HG02678 (cell line): ENCODE measurements around the gene PSME3IP1.
"Not testable (repeated sequence)": the region's sequence is repeated elsewhere in the genome, so short reads cannot be mapped to it uniquely, and the experiment has no call there.

ENCODE experiments used
- ATAC-seq: cut with Tn5 transposase; IDR thresholded peaks from one replicate; pipeline ENCODE4 v1.9.1; 2021; ENCODE audit warnings: mild to moderate bottlenecking, moderate library complexity; ENCODE audit not compliant: unreplicated experiment

PSME3IP1 gene

GRCh38 chr16:57185945-57186871, at the start of gene PSME3IP1, which contains the start of gene RSPRY1:
Gene PSME3IP1 (minus strand): TSS chr16:57186039. CDS start chr16:57173854, 12,185 bp downstream.
Gene RSPRY1 (plus strand): TSS chr16:57186329. CDS start chr16:57204659, 18,330 bp downstream.
- peak; percentile 87 for ATAC-seq

GRCh38 chr16:57235128-57236021, 49.5 kb upstream of the PSME3IP1 start:
- no peak for ATAC-seq

GRCh38 chr16:57234707-57235092, 48.9 kb upstream of the PSME3IP1 start:
- ATAC-seq: no peak

GRCh38 chr16:57233944-57234706, 48.3 kb upstream of the PSME3IP1 start:
- ATAC-seq: no peak

- ATAC-seq: no peak
Measured at GRCh38 chr16:57231821-57232350, 46.0 kb upstream of the PSME3IP1 start.

- no peak for ATAC-seq
Measured at GRCh38 chr16:57229079-57229478, 43.2 kb upstream of the PSME3IP1 start.

- no peak for ATAC-seq
Measured at GRCh38 chr16:57226701-57227621, 41.1 kb upstream of the PSME3IP1 start.

- no peak for ATAC-seq
Measured at GRCh38 chr16:57225978-57226377, 40.1 kb upstream of the PSME3IP1 start.

- ATAC-seq: no peak
Measured at GRCh38 chr16:57224651-57225335, 39.0 kb upstream of the PSME3IP1 start.

- ATAC-seq: no peak
Measured at GRCh38 chr16:57223057-57223456, 37.2 kb upstream of the PSME3IP1 start.

- ATAC-seq: no peak
Measured at GRCh38 chr16:57216968-57217367, 31.1 kb upstream of the PSME3IP1 start.

- ATAC-seq: no peak
Measured at GRCh38 chr16:57213462-57213861, 27.6 kb upstream of the PSME3IP1 start.

- ATAC-seq: no peak
Measured at GRCh38 chr16:57209780-57210179, 23.9 kb upstream of the PSME3IP1 start.

GRCh38 chr16:57208926-57209325, 23.1 kb upstream of the PSME3IP1 start:
- no peak for ATAC-seq

GRCh38 chr16:57204675-57205074, 18.8 kb upstream of the PSME3IP1 start:
- no peak for ATAC-seq

GRCh38 chr16:57203451-57203850, 17.6 kb upstream of the PSME3IP1 start:
- no peak for ATAC-seq

- no peak for ATAC-seq
Measured at GRCh38 chr16:57202095-57202886, 16.5 kb upstream of the PSME3IP1 start.

- ATAC-seq: not testable (repeated sequence)
Measured at GRCh38 chr16:57200926-57201325, 15.1 kb upstream of the PSME3IP1 start.
